ENCODE measurements around the gene TMEM81. TPM values are rescaled to one million over a fixed set of nuclear protein-coding genes. Genes with fewer than 3 reads are reported as not detected.

Gene TMEM81
- polyA plus RNA-seq, 2 of the 4 experiments (the other 2 are of a cell fraction), result 2.2 to 4.3 TPM

- ChIA-PET CTCF (interaction anchor here (0.8 to 3.4 kb wide), 3 partner anchors 10 to 190 kb away, joined by 3 to 21 read pairs (median 11); no protein-coding TSS in a partner anchor), POLR2A (no interaction called here)
- no peak overlapping the region for H3K27ac ChIP-seq
- 62% methylated on average over 7 of the region's 13 CpGs for WGBS (ENCODE audit: missing lambda C conversion rate)
- no peaks in the 10 kb centered on the region for H3K9me3 ChIP-seq
- no peak overlapping the region for H3K4me2 ChIP-seq
- ATAC-seq (peak in 1 of 2 experiments; percentile 26; a peak in 1 of 6 replicates), FAIRE-seq (no peak), DNase-seq (ENCODE audit: low read depth in 1 of 2, low spot score in 1 of 2) (no peak)
- TF ChIP-seq RARB (CRISPR knock-in tag; IDR thresholded peaks at IDR 0.05) (no peak), HOXB5 (CRISPR knock-in tag; IDR thresholded peaks at IDR 0.05) (no peak), SMC3 (IDR thresholded peaks at IDR 0.05) (no peak), USF2 (IDR thresholded peaks at IDR 0.05) (no peak), RNF2 (IDR thresholded peaks at IDR 0.05; ENCODE audit: borderline replicate concordance, low read depth) (no peak), SREBF2 (IDR thresholded peaks at IDR 0.05) (no peak), CHD4 (IDR thresholded peaks at IDR 0.05; ENCODE audit: borderline replicate concordance) (no peak), CBX8 (IDR thresholded peaks at IDR 0.05) (no peak), FOSL2 (IDR thresholded peaks at IDR 0.05) (no peak), FOSL2 (CRISPR knock-in tag; IDR thresholded peaks at IDR 0.05) (no peak), RCOR1 (IDR thresholded peaks at IDR 0.05; ENCODE audit: low read depth, low read length) (no peak), E2F6 (IDR thresholded peaks at IDR 0.05; ENCODE audit: borderline replicate concordance, low read depth) (no peak), HES2 (IDR thresholded peaks at IDR 0.05) (no peak)
- H3K4me1 ChIP-seq, result no peaks in the 10 kb centered on the region
- H3K4me3 ChIP-seq, result no peak overlapping the region
Measured at GRCh38 chr1:205066141-205066818, 18.0 kb downstream of the TMEM81 start.

DNA sequence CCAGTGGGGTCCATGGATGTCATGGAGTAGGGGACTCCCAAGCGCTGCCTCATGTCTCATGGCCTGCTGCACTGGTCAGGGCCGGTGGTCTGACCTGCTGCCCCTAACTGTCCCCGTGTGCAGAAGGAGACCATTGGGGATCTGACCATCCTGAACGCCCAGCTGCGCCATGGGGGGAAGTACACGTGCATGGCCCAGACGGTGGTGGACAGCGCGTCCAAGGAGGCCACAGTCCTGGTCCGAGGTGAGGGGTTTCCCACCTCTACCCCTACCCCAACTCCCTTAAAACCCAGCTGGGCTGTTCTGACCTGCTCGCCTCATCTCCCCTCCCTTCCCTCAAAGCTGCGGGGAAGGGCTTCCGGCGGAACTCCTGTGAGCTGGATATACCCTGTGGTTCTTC is 18.6 kb downstream of the TMEM81 start:
- no peak overlapping the region for H3K4me3 ChIP-seq
- CTCF ChIA-PET, result interaction anchor here (0.8 to 3.4 kb wide), 3 partner anchors 11 to 191 kb away, joined by 3 to 21 read pairs (median 11); no protein-coding TSS in a partner anchor
- no peaks in the 10 kb centered on the region for H3K9me3 ChIP-seq
- no peak overlapping the region for H3K4me2 ChIP-seq
- FAIRE-seq (no peak), DNase-seq (ENCODE audit: low read depth in 1 of 2, low spot score in 1 of 2) (no peak), ATAC-seq (no peak)
- H3K27ac ChIP-seq, result no peak overlapping the region
- no peaks in the 10 kb centered on the region for H3K4me1 ChIP-seq
- TF ChIP-seq RARB (CRISPR knock-in tag; IDR thresholded peaks at IDR 0.05) (no peak), POLR2AphosphoS2 (conservative IDR thresholded peaks at IDR 0.05; ENCODE audit: low read length) (no peak), HDAC2 (IDR thresholded peaks at IDR 0.05) (no peak), CEBPB (IDR thresholded peaks at IDR 0.05) (no peak), MAFK (IDR thresholded peaks at IDR 0.05; ENCODE audit: partially characterized antibody) (no peak), HOXB5 (CRISPR knock-in tag; IDR thresholded peaks at IDR 0.05) (no peak), EP300 (IDR thresholded peaks at IDR 0.05) (no peak), USF2 (IDR thresholded peaks at IDR 0.05) (no peak)
- TF ChIP-seq, protein P1, sequence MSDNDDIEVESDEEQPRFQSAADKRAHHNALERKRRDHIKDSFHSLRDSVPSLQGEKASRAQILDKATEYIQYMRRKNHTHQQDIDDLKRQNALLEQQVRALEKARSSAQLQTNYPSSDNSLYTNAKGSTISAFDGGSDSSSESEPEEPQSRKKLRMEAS (IDR thresholded peaks at IDR 0.05), result no peak
- TF ChIP-seq, protein P2, sequence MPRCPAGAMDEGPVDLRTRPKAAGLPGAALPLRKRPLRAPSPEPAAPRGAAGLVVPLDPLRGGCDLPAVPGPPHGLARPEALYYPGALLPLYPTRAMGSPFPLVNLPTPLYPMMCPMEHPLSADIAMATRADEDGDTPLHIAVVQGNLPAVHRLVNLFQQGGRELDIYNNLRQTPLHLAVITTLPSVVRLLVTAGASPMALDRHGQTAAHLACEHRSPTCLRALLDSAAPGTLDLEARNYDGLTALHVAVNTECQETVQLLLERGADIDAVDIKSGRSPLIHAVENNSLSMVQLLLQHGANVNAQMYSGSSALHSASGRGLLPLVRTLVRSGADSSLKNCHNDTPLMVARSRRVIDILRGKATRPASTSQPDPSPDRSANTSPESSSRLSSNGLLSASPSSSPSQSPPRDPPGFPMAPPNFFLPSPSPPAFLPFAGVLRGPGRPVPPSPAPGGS (IDR thresholded peaks at IDR 0.05), result no peak
- 67% methylated on average over 14 of the region's 14 CpGs for WGBS (ENCODE audit: missing lambda C conversion rate)
- POLR2A ChIA-PET, result no interaction called here

Data from A549 (cell line).